Transverse colon (tissue), 4 donors: Measurements from ENCODE around the gene TTYH2. TPM values are rescaled to one million over a fixed set of nuclear protein-coding genes. Genes with fewer than 3 reads are reported as not detected.
"Not testable (repeated sequence)": the region's sequence is repeated elsewhere in the genome, so short reads cannot be mapped to it uniquely, and the experiment has no call there.

ENCODE experiments used
- DNase-seq: peaks from one replicate; pipeline ENCODE4 v3.0.0-alpha.2; 2019
- H3K27ac ChIP-seq, 4 donors: fragments of 200-600 bp; sonication (generic); 2 replicates each; pipeline ENCODE4 v1.5.1; 2016 to 2018; ENCODE audit warnings: inconsistent platforms in 4 of 4
- H3K27me3 ChIP-seq: fragments of 200-600 bp; sonication (generic); 2 replicates; pipeline ENCODE4 v1.5.1; 2017; ENCODE audit warnings: inconsistent platforms
- H3K36me3 ChIP-seq, 4 donors: fragments of 200-600 bp; sonication (generic); 2 replicates each; pipeline ENCODE4 v1.5.1; 2017 to 2019; ENCODE audit warnings: inconsistent platforms in 4 of 4
- H3K4me1 ChIP-seq, 4 donors: fragments of 200-600 bp; sonication (generic); 2 replicates each; pipeline ENCODE4 v1.5.1; 2017 to 2020; ENCODE audit warnings: inconsistent platforms in 4 of 4
- H3K4me3 ChIP-seq, 4 donors: fragments of 200-600 bp; sonication (generic); 1 replicate in 1 of 4; 2 replicates in 3 of 4; pipeline versions ENCODE4 v1.5.1 to v1.6.1; 2017 to 2019; ENCODE audit warnings: inconsistent platforms in 4 of 4
- H3K9me3 ChIP-seq, 2 donors: fragments of 200-600 bp; sonication (generic); 2 replicates each; pipeline ENCODE4 v1.5.1; 2017 to 2019; ENCODE audit warnings: inconsistent platforms in 2 of 2
- EP300 ChIP-seq: sonication (generic); formaldehyde crosslinking; IDR thresholded peaks from one replicate; pipeline ENCODE4 v1.6.1; 2017; ENCODE audit warnings: antibody characterized with exemption, low read depth
- POLR2A ChIP-seq: fragments of 450-650 bp; IDR thresholded peaks from one replicate; pipeline ENCODE4 v1.6.1; 2016; ENCODE audit warnings: antibody characterized with exemption, mild to moderate bottlenecking, moderate library complexity
- POLR2AphosphoS5 ChIP-seq, 3 donors: sonication (generic); formaldehyde crosslinking; IDR thresholded peaks; one replicate each; pipeline ENCODE4 v1.6.1; 2016; ENCODE audit warnings: antibody characterized with exemption in 3 of 3
- WGBS, 2 donors: methylation state at CpG; one replicate each; pipeline ENCODE4 v1.1.5; 2018; ENCODE audit warnings: low coverage in 1 of 2; 5-methylcytosine and 5-hydroxymethylcytosine counted together
- in situ Hi-C, 4 donors: fragments of 200-750 bp; cut with MboI; loops; one replicate each; pipeline versions ENCODE4 v1.15.0 to v1.15.1; 2017; ENCODE audit warnings: low sequenced_read_pairs in 3 of 4, low pct_ligation_motif_present in 1 of 4, low pct_unique_long_range_greater_than_20kb in 1 of 4
- intact Hi-C: fragments of 100-400 bp; cut with DNase I; formaldehyde crosslinking; loops from one replicate; pipeline ENCODE4 v1.15.1; 2023; ENCODE audit warnings: low total_unique reads
- total RNA-seq, 4 donors: library from RNA; depleted of rRNA; stranded (reverse); fragments of >200 nt; gene quantifications; one replicate each; pipeline ENCODE4 v1.1.0, GENCODE V29; 2016
- TF ChIP-seq, protein P1 (sequence below), 5 experiments: fragments of 200-600 bp in 3 of 5; fragments of 450-650 bp in 2 of 5; sonication (generic) in 3 of 5; IDR thresholded peaks; 1 replicate in 2 of 5; 2 replicates in 3 of 5; pipeline ENCODE4 v1.5.1; 2016 to 2017; ENCODE audit warnings: antibody characterized with exemption in 5 of 5, inconsistent platforms in 3 of 5, mild to moderate bottlenecking in 2 of 5, moderate library complexity in 1 of 5

The TTYH2 gene
- total RNA-seq, 4 donors from 2014 or later, result 0.37 to 5.2 (median 2.3) TPM

DNA sequence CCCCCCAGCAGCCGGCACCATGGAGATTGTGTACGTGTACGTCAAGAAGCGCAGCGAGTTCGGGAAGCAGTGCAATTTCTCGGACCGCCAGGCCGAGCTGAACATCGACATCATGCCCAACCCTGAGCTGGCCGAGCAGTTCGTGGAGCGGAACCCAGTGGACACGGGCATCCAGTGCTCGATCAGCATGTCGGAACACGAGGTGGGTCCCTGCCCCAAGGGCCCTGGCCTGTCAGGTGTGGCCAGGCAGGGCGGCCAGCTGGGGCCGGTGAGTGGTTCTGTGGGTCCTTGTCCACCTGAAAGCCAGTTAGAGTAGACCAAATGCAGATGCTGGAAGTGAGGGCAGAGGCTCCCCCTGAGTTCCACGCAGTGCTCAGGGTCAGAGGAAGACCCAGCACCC is 68.4 kb downstream of the TTYH2 start:
- in situ Hi-C loops (no loop called here), intact Hi-C loops (no loop called here)
- no peaks in the 10 kb centered on the region for H3K4me1 ChIP-seq
- H3K36me3 ChIP-seq, result no peaks in the 10 kb centered on the region
- DNase-seq, result no peak
- TF ChIP-seq, protein P1, sequence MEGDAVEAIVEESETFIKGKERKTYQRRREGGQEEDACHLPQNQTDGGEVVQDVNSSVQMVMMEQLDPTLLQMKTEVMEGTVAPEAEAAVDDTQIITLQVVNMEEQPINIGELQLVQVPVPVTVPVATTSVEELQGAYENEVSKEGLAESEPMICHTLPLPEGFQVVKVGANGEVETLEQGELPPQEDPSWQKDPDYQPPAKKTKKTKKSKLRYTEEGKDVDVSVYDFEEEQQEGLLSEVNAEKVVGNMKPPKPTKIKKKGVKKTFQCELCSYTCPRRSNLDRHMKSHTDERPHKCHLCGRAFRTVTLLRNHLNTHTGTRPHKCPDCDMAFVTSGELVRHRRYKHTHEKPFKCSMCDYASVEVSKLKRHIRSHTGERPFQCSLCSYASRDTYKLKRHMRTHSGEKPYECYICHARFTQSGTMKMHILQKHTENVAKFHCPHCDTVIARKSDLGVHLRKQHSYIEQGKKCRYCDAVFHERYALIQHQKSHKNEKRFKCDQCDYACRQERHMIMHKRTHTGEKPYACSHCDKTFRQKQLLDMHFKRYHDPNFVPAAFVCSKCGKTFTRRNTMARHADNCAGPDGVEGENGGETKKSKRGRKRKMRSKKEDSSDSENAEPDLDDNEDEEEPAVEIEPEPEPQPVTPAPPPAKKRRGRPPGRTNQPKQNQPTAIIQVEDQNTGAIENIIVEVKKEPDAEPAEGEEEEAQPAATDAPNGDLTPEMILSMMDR (IDR thresholded peaks at IDR 0.05), result no peak
- TF ChIP-seq EP300 (no peak), POLR2AphosphoS5 (IDR thresholded peaks at IDR 0.05) (no peak), POLR2A (no peak)
- no peak overlapping the region for H3K4me3 ChIP-seq
- 80 to 94% methylated on average over 1 to 20 of the region's 20 CpGs for WGBS, 2 donors
- H3K9me3 ChIP-seq, result no peaks in the 10 kb centered on the region
- H3K27ac ChIP-seq, result no peak overlapping the region
- H3K27me3 ChIP-seq, result peaks cover 5% of the 10 kb centered on the region

DNA sequence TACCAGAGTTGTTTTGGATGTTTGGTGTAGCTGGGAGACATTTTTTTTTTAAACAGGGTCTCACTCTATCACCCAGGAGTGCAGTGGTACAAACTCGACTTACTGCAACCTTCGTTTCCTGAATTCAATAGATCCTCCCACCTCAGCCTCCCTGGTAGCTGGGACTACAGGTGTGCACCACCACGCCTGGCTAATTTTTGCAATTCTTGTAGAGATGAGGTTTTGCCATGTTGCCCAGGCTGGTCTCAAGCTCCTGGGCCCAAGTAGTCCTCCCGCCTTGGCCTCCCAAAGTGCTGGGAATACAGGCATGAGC is 68.9 kb downstream of the TTYH2 start:
- in situ Hi-C loops, H3K27me3 ChIP-seq, H3K9me3 ChIP-seq, H3K36me3 ChIP-seq, intact Hi-C loops, H3K4me1 ChIP-seq, DNase-seq, H3K4me3 ChIP-seq: not testable (repeated sequence)
- H3K27ac ChIP-seq, result peak overlapping the region in 1 of 4 donors; percentile 10
- WGBS, 2 donors, result 78 to 88% methylated on average over 3 to 4 of the region's 4 CpGs

DNA sequence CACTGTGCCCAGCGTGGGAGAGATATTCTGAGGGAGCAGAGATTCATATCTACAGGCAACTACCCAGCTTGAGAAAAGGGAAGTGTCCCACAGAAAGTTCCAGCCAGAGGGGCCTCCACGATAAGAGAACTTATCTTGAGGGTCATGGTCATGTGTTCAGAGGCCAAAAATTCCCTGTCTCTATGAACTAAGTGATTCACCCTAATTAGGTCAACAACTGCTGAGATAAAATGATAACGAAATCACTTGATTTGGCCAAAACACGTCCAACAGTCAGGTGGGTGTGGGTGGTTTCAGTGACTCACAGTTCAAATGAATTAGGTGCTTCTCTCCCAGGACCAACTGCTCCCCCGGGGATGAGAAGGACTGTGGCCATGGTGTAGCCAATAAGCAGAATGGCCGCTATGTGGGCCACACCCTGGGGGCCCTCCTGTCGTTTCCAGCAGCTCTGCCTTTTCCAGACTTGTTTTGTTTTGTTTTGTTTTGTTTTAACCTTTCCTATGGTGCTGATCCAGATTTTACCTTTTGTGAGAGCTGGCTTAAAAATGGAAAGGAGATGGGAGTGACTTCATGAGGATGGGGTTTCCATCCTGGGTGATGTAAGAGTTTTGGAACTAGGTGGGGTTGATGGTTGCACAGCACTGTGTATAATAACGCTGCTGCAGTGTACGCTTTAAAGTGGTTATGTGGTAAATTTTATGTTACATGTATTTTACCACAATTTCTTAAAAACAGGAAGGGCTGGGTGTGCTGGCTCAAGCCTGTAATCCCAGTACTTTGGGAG is 69.4 kb downstream of the TTYH2 start:
- Histone ChIP-seq H3K36me3 (no peaks in the 10 kb centered on the region), H3K9me3 (no peaks in the 10 kb centered on the region), H3K4me1 (no peaks in the 10 kb centered on the region), H3K27ac (peak overlapping the region in 1 of 4 donors; percentile 10), H3K27me3 (peaks cover 5% of the 10 kb centered on the region), H3K4me3 (no peak overlapping the region)
- TF ChIP-seq, protein P1 (IDR thresholded peaks at IDR 0.05), result no peak
- no peak for TF ChIP-seq POLR2A
- no peak for TF ChIP-seq EP300
- no peak for TF ChIP-seq POLR2AphosphoS5 (IDR thresholded peaks at IDR 0.05)
- no peak for DNase-seq
- in situ Hi-C loops (no loop called here), intact Hi-C loops (no loop called here)
- WGBS, 2 donors, result 29 to 38% methylated on average over 1 to 9 of the region's 9 CpGs

DNA sequence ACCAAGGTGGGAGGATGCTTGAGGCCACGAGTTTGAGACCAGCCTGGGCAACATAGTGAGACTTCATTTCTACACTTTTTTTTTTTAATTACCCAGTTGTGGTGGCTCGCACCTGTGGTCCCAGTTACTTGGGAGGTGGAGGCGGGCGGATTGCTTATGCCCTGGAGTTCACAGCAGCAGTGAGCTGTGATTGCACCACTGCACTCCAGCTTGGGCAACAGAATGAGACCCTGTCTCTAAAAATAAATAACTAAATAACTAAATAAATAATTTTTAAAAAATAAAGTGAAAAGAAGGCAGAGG is 70.0 kb downstream of the TTYH2 start:
- H3K4me3 ChIP-seq, result no peak overlapping the region
- H3K36me3 ChIP-seq, result no peaks in the 10 kb centered on the region
- TF ChIP-seq EP300 (no peak), POLR2A (no peak), POLR2AphosphoS5 (IDR thresholded peaks at IDR 0.05) (no peak)
- TF ChIP-seq, protein P1 (IDR thresholded peaks at IDR 0.05), result no peak
- in situ Hi-C loops (no loop called here), intact Hi-C loops (no loop called here)
- no peak overlapping the region for H3K27ac ChIP-seq
- no peak for DNase-seq
- no peaks in the 10 kb centered on the region for H3K4me1 ChIP-seq
- WGBS, 2 donors, result 77 to 92% methylated on average over 4 of the region's 4 CpGs
- peaks cover 5% of the 10 kb centered on the region for H3K27me3 ChIP-seq
- H3K9me3 ChIP-seq, result no peaks in the 10 kb centered on the region

DNA sequence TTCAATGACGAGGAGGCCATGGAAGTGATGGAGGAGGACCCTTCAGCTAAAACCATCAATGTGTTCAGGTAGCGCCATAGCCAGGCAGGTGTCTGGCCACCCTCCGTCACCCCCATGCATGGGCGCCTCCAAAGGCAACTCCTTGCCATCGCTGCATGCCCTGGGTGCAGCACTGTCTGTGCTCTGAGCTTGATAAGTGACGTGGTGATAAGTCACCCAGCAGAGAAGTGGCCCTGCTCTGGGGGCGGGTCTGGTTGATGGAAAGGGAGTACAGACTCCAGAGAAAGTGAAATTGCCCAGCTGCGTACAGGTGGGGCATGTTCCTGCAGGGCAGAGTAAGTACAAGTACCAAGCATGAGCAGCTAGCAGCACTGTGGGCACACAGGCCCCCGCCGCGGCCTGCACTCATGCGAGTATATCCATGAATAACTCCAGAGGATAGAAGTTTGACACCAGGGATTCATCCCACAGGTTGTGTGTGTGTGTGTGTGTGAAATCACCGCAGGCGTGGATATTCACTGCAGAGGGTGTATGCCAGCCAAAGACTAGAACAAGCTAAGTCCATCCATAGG is 73.7 kb downstream of the TTYH2 start:
- TF ChIP-seq, protein P1 (IDR thresholded peaks at IDR 0.05), result no peak
- TF ChIP-seq POLR2A (no peak), EP300 (no peak), POLR2AphosphoS5 (IDR thresholded peaks at IDR 0.05) (no peak)
- H3K4me3 ChIP-seq, result no peak overlapping the region
- no peak overlapping the region for H3K27ac ChIP-seq
- H3K27me3 ChIP-seq, result peaks cover 5% of the 10 kb centered on the region
- DNase-seq, result no peak
- H3K4me1 ChIP-seq, result no peaks in the 10 kb centered on the region
- H3K9me3 ChIP-seq, result no peaks in the 10 kb centered on the region
- H3K36me3 ChIP-seq, result no peaks in the 10 kb centered on the region
- in situ Hi-C loops (no loop called here), intact Hi-C loops (no loop called here)
- 90 to 94% methylated on average over 2 to 14 of the region's 14 CpGs for WGBS, 2 donors
